GM21786 (cell line): ENCODE data around the gene IER2.
A peak's percentile ranks its signal among the peaks of the same experiment; 100 is the strongest.
"Not testable (repeated sequence)": the region's sequence is repeated elsewhere in the genome, so short reads cannot be mapped to it uniquely, and the experiment has no call there.

Source experiments
- ATAC-seq: cut with Tn5 transposase; IDR thresholded peaks from one replicate; pipeline ENCODE4 v1.9.1; 2021; ENCODE audit not compliant: unreplicated experiment

IER2 gene

DNA sequence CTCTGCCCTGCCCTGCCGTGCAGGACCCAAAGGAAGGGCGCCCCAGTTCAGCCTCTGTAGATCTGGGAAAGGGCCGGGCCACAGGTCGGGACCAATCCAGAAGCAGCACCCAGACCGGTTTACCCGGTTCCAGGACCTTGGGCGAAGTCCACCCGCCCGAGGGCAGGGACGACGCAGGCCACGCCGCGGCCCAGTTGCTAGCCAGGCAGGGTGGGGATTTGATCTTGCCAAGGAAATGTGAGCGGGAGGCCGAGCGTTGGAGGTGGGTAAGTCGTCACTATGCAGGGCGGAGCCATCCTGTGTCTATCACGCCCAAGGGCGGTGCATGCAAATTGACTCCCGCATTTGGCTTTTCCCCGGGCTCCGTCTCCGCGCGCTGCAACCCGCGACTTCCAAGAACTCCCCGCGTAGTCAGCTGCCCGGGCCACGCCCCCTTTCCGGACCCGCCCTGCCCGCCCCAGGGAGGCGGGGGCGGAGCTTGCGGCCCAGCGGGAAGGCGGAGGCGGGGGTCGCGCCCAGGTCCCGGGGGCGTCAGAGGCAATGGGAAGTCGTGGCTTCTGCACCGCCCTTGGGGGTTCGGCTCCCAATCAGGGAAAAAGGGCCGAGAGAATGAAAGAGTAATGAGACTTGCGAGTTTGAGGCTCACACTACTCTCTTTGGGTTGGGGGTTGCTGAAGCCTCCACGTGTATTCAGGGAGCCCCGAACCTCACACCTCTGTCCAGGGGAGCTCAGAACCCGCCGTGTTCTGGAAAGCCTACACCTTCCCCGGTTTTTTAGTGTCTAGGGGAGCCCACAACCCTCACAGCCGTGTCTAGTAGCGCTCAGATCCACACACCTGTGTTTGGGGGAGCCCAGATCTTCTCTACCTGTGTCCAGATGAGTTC, 12.8 kb downstream of the IER2 start:
- peak; percentile 43 for ATAC-seq

DNA sequence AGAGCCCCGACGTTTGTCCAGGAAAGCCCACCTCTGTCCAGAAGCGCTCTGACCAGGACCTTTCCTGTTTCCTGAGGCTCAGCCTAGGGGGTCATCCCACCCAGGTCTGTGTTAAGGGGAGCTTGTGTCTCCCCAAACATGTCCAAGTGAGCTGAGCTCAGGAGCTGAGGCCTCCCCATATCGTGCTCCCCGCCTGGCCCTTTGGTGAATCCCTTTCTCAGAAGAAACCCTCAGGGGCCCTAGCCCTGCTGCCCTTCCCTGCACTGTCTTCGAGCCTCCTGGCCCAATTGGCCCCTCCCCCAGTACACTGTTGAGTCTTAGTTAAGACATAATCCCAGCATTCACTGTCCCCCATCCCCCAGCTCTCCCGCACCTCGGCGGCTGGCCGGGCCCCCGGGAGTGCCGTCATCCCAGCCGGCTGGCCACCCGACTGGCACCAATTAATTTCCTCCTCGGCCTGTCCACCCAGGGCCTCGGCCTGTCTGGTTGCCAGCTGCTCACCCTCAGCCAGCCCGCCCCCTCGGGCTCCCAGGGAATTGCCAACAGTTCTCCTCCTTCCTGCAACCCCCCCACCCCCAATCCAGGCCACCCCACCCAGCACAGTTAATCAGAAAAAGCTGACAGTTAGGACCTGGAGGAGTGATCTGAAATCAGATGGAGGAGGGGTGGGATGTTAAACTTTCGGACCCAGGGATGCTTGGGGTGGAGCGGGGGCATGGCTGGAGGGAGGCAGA, 13.6 kb downstream of the IER2 start:
- ATAC-seq: no peak

DNA sequence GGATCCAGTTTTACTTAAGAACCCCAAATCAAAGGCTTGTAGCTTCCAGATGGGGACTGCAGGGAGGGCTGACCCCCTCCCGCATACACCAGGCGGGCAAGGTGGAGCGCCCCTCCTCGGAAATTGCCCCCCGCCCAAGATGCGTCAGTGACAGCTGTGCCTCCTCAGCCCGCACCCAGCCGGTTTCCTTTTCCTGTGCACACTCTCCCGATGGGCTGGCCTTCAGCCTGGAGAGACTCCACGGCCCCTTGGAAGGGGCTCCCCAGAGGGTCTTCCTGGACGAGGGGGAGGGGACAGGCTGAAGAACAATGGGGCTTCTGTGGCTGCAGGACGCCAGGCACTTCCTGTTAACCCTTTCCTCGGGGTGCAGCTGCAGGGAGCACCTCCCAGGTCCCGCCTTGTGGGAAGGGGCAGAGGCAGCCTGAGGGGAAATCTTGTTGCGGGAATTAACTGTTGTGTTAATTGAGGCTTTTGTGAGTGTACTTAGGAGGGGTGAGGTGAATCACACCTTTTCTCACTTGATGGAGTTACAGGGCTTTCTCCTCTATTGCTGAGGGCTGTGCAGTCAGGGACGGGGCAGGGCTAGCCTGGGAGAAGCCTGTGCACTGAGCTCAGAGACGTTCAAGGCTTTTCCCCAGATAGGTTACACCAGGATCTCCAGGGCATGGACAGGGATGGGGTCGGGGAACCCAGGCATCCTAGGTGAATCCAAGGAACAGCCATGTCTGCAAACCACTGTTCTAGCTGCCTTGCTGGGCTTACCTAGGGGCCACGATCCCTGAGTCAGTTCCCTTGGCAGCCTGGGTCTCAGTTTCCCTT, 14.3 kb downstream of the IER2 start:
- ATAC-seq: no peak

DNA sequence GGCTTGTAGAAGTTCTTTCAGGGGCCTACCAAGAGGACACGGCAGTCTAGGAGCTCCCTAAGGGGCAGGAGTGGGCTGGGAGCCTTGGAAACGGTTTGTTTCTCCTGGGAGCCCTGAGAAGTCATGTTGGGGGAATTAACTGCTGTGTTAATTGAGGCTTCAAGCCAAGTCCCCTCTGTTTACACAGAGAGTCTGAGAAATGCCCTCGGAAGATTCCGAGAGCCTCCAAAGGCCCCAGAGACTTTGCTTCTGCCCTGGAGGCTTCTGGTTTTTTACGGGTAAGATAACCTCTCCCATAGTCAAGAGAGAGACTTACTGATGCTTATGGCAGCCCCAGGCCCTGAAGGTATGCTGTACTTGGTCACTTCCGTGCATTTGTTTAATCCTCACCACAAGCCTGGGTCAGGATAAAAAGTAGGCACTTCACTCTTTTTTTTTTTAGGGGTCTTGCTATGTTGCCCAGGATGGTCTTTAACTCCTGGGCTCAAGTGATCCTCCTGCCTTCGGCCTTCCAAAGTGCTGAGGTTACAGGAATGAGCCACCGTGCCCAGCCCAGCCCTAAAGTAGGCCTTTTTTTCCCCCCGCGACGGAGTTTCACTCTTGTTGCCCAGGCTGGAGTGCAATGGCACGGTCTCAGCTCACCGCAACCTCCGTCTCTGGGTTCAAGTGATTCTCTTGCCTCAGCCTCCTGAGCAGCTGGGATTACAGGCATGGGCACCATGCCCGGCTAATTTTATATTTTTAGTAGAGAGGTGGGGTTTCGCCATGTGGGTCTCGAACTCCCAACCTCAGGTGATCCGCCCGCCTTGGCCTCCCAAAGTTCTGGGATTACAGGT, 15.2 kb downstream of the IER2 start:
- ATAC-seq: no peak

DNA sequence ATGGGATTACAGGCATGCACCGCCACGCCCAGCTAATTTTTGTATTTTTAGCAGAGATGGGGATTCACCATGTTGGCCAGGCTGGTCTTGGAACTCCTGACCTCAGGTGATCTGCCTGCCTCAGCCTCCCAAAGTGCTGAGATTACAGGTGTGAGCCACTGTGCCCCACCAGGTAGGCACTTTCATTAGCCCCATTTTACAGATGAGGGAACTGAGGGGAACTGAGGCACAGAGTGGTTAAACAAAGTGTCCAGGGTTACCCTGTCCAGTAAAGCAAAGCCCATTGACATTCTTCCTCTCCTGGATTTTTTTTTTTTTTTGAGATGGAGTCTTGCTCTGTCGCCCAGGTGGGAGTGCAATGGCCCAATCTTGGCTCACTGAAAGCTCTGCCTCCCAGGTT, 15.9 kb downstream of the IER2 start:
- ATAC-seq: not testable (repeated sequence)

DNA sequence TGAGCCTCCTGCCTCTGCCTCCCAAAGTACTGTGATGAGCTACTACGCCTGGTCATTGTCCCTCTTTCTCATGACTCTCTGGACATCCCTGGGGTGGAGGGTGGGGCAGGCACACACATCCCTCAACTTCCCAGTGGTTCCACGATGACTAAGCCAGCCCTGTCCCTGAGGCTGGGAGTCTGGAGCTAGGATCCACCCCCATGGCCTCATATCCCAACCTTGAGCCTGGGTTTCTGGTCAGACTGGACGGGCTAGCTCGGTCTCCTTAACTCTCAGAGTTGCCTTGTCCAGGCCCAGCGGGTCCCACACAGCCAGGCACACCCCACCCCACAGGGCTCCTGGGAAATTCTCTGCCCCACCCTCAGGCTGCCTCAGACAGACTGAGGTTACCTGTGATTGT, 19.6 kb downstream of the IER2 start:
- no peak for ATAC-seq

DNA sequence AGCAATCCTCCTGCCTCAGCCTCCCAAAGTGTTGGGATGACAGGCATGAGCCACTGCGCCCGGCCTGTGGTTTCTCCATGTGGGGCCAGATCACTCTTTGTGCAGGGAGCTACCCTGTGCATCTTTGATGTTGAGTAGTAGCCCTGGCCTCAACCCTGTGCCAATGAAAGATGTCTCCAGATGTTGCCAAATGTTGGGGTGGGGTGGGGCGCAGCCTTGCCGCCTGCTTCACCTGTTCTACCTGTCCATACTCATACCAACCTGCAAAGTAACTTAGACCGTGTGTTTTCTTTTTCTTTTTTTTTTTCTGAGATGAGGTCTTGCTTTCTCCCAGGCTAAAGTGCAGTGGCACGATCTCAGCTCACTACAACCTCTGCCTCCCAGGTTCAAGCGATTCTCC, 20.9 kb downstream of the IER2 start:
- ATAC-seq: no peak

DNA sequence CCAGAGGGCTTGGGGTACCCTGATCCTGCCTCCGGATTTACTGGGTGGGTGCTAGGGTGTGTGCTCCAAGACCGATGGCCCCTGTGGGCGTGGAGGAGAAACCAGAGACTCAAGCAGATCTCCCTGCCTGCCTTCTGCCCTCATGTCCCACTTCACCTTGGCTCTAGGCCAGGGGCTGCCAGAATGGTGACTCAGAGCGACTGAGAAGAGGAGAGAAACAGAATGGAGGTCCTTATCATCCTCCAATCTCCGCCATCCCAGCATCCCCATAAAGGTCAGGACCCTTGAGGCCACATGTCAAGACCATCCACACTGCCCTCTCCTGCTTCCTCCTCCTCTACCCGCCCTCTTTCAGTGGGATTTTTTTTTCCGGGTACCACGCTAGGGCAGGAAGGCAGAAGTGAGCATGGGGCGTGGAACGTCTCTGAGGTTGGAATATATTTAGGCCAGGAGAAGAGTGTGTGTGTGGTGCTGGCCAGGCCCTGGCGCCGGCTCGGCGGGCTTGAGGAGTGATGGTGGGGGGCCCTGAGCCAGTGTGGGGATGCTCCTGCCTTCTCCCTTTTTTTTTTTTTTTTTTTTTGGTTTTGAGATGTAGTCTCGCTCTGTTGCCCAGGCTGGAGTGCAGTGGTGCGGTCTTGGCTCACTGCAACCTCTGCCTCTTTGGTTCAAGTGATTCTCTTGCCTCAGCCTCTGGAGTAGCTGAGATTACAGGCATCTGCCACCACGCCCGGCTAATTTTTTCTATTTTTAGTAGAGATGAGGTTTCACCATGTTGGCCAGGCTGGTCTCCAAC, 22.3 kb downstream of the IER2 start:
- ATAC-seq: no peak

DNA sequence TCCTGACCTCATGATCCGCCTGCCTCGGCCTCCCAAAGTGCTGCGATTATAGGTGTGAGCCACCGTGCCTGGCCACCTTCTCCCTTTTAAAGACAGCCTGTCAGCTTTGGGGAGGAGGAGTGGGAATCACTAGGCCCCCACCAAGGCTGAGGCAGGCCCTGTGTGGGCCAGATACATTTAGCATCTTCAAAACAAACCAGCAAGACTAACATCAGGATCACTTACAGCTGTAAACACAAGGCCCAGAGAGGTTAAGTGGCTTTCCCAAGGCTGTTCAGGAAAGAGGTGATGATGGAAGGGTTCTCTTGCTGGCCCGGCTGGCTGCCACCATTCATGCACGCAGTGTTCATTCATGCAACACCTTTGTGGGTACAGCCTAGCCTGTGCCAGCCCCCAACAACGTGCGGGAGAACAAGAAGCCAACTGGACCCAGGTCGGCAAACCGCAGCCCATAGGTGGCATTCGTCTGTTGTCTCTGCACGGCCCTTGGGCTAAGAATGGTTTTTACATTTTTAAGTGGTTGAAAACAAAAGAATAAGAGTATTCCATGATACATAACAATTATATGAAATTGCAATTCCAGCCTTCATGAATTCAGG, 23.0 kb downstream of the IER2 start:
- ATAC-seq: no peak

DNA sequence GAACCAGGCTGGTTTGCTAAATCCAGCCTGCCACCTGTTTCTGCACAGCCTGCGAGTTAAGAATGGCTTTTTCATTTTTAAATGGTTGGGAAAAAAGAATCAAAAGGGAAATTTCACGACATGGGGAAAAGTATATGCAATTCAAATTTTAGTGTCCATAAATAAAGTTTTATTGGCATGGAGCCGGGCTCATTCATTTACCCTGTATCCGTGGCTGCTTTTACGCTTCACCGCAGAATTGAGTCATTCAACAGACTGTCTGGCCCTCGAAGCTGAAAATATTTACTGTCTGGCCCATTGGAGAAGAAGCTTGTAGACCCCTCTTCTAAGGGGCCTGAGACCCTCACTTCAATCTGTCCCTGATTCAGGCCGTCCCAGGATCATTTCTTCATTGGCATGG, 26.1 kb downstream of the IER2 start:
- ATAC-seq: no peak

DNA sequence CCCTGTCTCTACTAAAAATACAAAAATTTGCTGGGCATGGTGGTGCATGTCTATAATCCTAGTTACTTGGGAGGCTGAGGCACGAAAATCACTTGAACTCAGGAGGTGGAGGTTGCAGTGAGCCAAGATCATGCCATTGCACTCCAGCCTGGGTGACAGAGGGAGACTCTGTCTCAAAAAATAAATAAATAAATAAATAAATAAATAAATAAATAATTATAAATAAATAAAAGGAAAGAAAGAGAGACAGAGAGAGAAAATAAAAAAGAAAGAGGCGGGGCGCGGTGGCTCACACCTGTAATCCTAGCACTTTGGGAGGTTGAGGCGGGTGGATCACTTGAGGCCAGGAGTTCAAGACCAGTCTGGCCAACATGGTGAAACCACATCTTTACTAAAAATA, 27.4 kb downstream of the IER2 start:
- ATAC-seq: not testable (repeated sequence)

DNA sequence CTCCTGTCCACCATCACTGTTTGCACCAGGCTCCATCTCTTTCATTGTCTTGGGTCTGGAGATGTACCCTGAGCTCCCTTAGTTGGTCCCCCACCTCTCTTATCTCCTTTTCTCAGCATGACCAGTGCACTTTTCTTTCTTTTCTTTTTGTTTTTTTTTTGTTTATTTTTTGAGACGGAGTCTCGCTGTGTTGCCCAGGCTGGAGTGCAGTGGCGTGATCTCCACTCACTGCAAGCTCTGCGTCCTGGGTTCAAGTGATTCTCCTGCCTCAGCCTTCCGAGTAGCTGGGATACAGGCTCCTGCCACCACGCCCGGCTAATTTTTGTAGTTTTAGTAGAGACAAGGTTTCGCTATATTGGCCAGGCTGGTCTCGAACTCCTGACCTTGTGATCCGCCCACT, 28.1 kb downstream of the IER2 start:
- not testable (repeated sequence) for ATAC-seq

DNA sequence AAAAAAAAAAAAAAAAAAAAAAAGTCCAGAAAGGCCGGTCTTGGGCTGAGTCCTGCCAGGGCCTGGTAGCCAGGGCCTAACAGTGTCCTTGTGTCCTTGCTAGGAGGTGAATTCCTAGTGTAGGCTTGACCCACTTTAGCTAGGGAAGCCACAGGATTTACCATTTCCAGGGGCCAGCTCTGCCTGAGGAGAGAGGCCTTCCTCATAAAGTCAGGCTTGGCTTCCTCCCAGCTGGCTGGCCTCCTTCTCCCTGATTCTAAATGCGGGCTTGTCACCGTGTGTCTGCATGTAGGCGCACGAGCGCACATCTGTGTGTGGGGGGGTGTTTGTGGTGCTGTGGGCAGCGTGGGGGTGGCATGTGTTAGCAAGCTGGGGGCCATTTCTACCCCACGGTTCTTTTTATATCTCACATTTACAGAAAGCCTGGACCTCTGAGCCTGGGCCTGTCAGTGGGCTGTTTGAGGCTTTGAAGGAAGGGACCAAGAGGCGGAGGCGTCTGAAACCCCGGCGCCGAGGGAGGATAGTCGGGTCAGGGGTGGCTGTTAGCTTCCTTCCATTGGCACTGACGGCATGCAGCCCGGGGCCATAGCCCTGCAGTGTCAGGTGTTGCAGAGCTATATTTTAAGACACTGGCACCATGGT, 31.7 kb downstream of the IER2 start:
- no peak for ATAC-seq

DNA sequence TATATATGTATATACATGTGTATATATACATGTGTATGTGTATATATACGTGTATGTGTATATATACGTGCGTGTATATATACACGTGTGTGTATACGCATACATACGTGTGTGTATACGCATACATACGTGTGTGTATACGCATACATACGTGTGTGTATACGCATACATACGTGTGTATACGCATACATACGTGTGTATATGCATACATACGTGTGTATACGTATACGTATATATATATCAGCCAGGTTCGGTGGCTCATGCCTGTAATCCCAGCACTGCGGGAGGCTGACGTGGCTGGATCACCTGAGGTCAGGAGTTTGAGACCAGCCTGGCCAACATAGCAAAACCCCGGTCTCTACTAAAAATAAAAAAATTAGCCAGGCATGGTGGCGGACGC, 34.7 kb downstream of the IER2 start:
- not testable (repeated sequence) for ATAC-seq

DNA sequence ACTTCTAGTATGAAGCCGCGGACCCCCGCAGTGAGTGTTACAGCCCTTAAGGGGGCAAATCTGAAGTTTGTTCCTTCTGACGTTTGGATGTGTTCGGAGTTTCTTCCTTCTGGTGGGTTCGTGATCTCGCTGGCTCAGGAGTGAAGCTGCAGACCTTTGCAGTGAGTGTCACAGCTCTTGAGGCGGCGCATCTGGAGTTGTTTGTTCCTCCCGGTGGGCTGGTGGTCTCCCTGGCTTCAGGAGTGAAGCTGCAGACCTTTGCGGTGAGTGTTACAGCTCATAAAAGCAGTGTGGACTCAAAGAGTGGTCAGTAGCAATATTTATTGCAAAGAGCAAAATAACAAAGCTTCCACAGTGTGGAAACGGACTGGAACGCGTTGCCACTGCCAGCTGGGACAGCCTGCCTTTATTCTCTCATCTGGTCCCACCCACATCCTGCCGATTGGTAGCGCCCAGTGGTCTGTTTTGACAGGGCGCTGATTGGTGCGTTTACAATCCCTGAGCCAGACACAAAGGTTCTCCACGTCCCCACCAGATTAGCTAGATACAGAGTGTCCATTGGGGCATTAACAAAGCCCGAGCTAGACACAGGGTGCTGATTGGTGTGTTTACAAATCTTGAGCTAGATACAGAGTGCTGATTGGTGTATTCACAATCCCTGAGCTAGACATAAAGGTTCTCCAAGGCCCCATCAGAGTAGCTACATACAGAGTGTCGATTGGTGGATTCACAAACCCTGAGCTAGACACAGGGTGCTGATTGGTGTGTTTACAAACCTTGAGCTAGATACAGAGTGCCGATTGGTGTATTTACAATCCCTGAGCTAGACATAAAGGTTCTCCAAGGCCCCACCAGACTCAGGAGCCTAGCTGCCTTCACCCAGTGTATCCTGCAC, 35.8 kb downstream of the IER2 start:
- ATAC-seq: not testable (repeated sequence)

DNA sequence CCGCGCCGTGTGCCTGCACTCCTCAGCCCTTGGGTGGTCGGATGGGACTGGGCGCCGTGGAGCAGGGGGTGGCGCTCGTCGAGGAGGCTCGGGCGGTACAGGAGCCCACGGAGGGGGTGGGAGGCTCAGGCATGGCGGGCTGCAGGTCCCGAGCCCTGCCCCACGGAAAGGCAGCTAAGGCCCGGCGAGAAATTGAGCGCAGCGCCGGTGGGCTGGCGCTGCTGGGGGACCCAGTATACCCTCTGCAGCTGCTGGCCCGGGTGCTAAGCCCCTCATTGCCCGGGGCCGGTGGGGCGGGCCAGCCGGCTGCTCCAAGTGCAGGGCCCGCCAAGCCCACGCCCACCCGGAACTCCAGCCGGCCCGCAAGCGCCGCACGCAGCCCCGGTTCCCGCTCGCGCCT, 36.5 kb downstream of the IER2 start:
- not testable (repeated sequence) for ATAC-seq

DNA sequence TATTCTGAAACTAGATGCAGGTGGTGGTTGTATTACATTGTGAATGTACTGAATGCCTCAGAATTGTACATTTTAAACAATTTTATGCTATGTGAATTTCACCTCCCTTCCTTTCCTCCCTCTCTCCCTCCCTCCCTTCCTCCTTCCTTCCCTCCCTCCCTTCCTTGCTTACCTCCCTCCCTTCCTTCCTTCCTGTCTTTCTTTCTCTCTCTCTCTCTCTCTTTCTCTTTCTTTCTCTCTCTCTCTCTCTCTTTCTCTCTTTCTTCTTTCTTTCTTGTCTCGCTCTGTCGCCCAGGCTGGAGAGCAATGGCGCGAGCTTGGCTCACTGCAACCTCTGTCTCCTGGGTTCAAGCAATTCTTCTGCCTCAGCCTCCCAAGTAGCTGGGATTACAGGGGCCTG, 37.2 kb downstream of the IER2 start:
- no peak for ATAC-seq

DNA sequence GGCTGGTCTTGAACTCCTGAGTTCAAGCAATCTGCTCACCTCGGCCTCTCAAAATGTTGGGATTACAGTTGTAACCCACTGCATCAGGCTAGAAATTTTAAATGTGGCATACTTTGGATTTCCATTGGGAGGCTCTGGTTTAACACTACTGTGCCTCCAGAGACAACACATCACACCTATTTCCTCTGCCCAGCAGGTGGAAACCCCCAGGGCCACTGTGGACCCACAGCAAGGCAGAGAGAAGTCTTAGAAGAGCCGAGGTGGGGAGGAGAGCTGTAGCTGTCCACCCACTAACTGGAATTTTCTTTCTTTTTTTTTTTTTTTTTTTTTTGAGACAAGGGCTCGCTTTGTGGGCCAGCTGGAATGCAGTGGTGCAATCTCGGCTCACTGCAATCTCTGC, 39.4 kb downstream of the IER2 start:
- ATAC-seq: no peak
